B cell (primary cell): ENCODE data around the gene MAP3K20.

Experiments used
- CTCF ChIP-seq: fragments of 200-600 bp; IDR thresholded peaks from one replicate; pipeline ENCODE4 v1.8.0; 2022; ENCODE audit warnings: antibody characterized with exemption, mild to moderate bottlenecking
- EZH2 ChIP-seq: IDR thresholded peaks from 2 replicates; pipeline ENCODE4 v1.6.1; 2012; ENCODE audit warnings: borderline replicate concordance, low read depth, mild to moderate bottlenecking, moderate library complexity, low read length; ENCODE audit not compliant: insufficient read depth, poor library complexity, severe bottlenecking

- TF ChIP-seq CTCF (no peak), EZH2 (no peak)
Observed at GRCh38 chr2:173048897-173049661, 26.6 kb upstream of the MAP3K20 start.
